Neural progenitor cell (in vitro differentiated cells): Measurements from ENCODE around the gene C2orf49. TPM values are rescaled to one million over a fixed set of nuclear protein-coding genes. Genes with fewer than 3 reads are reported as not detected.

Source experiments
- DNase-seq: peaks from one replicate; pipeline ENCODE4 v3.0.0-alpha.2; 2016; ENCODE audit warnings: low spot score
- H2AFZ ChIP-seq: fragments of 200-600 bp; sonication (generic); replicated peaks from 2 replicates; pipeline ENCODE4 v1.6.1; 2016; ENCODE audit warnings: antibody characterized with exemption
- H3F3A ChIP-seq: fragments of 200-600 bp; sonication (generic); 2 replicates; pipeline ENCODE4 v1.6.1; 2016; ENCODE audit warnings: antibody characterized with exemption, low read depth
- H3K27ac ChIP-seq: fragments of 200-600 bp; sonication (generic); 2 replicates; pipeline ENCODE4 v1.5.1; 2016; ENCODE audit warnings: mild to moderate bottlenecking
- H3K27me3 ChIP-seq: fragments of 200-600 bp; sonication (generic); 2 replicates; pipeline ENCODE4 v1.6.1; 2016; ENCODE audit warnings: mild to moderate bottlenecking, moderate library complexity
- H3K36me3 ChIP-seq: fragments of 200-600 bp; sonication (generic); 2 replicates; pipeline ENCODE4 v1.5.1; 2016
- H3K4me1 ChIP-seq: fragments of 200-600 bp; sonication (generic); 2 replicates; pipeline ENCODE4 v1.6.1; 2016; ENCODE audit warnings: mixed run types
- H3K4me2 ChIP-seq: fragments of 200-600 bp; sonication (generic); 2 replicates; pipeline ENCODE4 v1.6.1; 2016
- H3K4me3 ChIP-seq: fragments of 200-600 bp; sonication (generic); 2 replicates; pipeline ENCODE4 v1.5.1; 2016
- H3K79me2 ChIP-seq: fragments of 200-600 bp; sonication (generic); 2 replicates; pipeline ENCODE4 v1.6.1; 2016; ENCODE audit warnings: low read depth
- H3K9ac ChIP-seq: fragments of 200-600 bp; sonication (generic); 2 replicates; pipeline ENCODE4 v1.6.1; 2016
- H3K9me3 ChIP-seq: fragments of 200-600 bp; sonication (generic); 2 replicates; pipeline ENCODE4 v1.5.1; 2016; ENCODE audit warnings: low read depth
- H4K20me1 ChIP-seq: fragments of 200-600 bp; sonication (generic); 2 replicates; pipeline ENCODE4 v1.6.1; 2016; ENCODE audit warnings: low read depth
- H3K27ac Mint-ChIP-seq: 3 replicates; pipeline ENCODE4 v1.8.0; 2021; ENCODE audit warnings: mixed read lengths
- H3K27me3 Mint-ChIP-seq: 2 replicates; pipeline ENCODE4 v1.8.0; 2022; ENCODE audit warnings: low read depth, mild to moderate bottlenecking, inconsistent platforms, moderate library complexity, mixed read lengths; ENCODE audit not compliant: insufficient read depth
- H3K36me3 Mint-ChIP-seq: 3 replicates; pipeline ENCODE4 v1.8.0; 2021; ENCODE audit warnings: mixed read lengths
- H3K4me1 Mint-ChIP-seq: 3 replicates; pipeline ENCODE4 v1.8.0; 2021; ENCODE audit warnings: mixed read lengths
- H3K4me3 Mint-ChIP-seq: 3 replicates; pipeline ENCODE4 v1.8.0; 2021; ENCODE audit warnings: mild to moderate bottlenecking, moderate library complexity, mixed read lengths
- H3K9me3 Mint-ChIP-seq: 3 replicates; pipeline ENCODE4 v1.8.0; 2020; ENCODE audit warnings: mixed read lengths
- EZH2 ChIP-seq: fragments of 200-600 bp; sonication (generic); IDR thresholded peaks from 2 replicates; pipeline ENCODE4 v1.6.1; 2017; ENCODE audit warnings: antibody characterized with exemption, mild to moderate bottlenecking, moderate library complexity
- EZH2phosphoT487 ChIP-seq: fragments of 200-600 bp; sonication (generic); IDR thresholded peaks from 2 replicates; pipeline ENCODE4 v1.6.1; 2017; ENCODE audit warnings: antibody characterized with exemption
- total RNA-seq: library from RNA; depleted of rRNA; stranded (reverse); fragments of >200 nt; gene quantifications from 2 replicates; pipeline ENCODE4 v1.2.3, GENCODE V29; 2015; ENCODE audit warnings: low replicate concordance
- TF ChIP-seq, protein P1 (sequence below): fragments of 200-600 bp; sonication (generic); IDR thresholded peaks from 2 replicates; pipeline ENCODE4 v1.5.1; 2017; ENCODE audit warnings: antibody characterized with exemption, mild to moderate bottlenecking

Gene C2orf49
- total RNA-seq, 1 donor from 2014 or later, result 42.9 TPM

DNA sequence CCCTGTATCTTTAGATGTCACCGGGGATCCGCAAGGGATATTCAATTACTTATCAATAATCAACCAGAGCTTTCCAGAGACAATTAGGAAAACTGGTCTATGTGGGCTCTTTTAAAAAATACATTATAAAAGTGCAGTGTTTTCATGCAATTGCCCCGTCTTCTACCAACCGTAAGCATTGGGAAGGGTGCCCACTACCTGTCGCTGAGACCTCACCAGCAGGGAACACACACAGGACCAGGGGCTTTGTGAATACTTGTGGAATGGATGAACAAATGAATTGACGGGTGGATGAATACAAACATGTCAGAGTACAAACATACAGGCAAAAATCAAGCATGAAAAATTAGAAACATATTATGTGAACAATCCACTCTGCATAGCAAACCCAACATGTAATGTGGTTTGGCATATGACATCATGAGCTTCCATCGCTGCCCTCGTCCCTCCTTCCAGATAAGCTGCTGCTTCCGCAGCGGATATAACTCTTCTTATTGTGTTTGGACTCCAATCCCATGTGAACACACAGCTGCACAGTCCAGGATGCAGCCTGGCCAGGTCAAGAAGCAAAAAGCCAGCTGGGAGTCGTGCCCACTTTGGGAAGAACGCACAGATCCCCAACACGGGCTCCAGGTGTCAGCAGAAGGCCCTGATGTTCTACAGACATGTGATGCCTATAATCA, 56.2 kb downstream of the C2orf49 start:
- Histone ChIP-seq H3K9ac (no peak overlapping the region), H3F3A (no peaks in the 10 kb centered on the region), H2AFZ (no peak overlapping the region), H3K27me3 (peaks cover 13% of the 10 kb centered on the region), H3K4me3 (no peak overlapping the region), H3K9me3 (no peaks in the 10 kb centered on the region), H3K4me2 (no peak overlapping the region), H4K20me1 (no peaks in the 10 kb centered on the region), H3K36me3 (no peaks in the 10 kb centered on the region), H3K79me2 (peaks cover 12% of the 10 kb centered on the region), H3K4me1 (no peaks in the 10 kb centered on the region), H3K27ac (no peak overlapping the region)
- Mint-ChIP-seq H3K27ac (no peak overlapping the region), H3K4me3 (no peak overlapping the region), H3K4me1 (peaks cover 29% of the 10 kb centered on the region), H3K27me3 (peaks cover 6% of the 10 kb centered on the region), H3K36me3 (peaks cover 33% of the 10 kb centered on the region), H3K9me3 (no peaks in the 10 kb centered on the region)
- no peak for DNase-seq
- no peak for TF ChIP-seq EZH2
- TF ChIP-seq, protein P1, sequence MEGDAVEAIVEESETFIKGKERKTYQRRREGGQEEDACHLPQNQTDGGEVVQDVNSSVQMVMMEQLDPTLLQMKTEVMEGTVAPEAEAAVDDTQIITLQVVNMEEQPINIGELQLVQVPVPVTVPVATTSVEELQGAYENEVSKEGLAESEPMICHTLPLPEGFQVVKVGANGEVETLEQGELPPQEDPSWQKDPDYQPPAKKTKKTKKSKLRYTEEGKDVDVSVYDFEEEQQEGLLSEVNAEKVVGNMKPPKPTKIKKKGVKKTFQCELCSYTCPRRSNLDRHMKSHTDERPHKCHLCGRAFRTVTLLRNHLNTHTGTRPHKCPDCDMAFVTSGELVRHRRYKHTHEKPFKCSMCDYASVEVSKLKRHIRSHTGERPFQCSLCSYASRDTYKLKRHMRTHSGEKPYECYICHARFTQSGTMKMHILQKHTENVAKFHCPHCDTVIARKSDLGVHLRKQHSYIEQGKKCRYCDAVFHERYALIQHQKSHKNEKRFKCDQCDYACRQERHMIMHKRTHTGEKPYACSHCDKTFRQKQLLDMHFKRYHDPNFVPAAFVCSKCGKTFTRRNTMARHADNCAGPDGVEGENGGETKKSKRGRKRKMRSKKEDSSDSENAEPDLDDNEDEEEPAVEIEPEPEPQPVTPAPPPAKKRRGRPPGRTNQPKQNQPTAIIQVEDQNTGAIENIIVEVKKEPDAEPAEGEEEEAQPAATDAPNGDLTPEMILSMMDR, result no peak
- no peak for TF ChIP-seq EZH2phosphoT487

DNA sequence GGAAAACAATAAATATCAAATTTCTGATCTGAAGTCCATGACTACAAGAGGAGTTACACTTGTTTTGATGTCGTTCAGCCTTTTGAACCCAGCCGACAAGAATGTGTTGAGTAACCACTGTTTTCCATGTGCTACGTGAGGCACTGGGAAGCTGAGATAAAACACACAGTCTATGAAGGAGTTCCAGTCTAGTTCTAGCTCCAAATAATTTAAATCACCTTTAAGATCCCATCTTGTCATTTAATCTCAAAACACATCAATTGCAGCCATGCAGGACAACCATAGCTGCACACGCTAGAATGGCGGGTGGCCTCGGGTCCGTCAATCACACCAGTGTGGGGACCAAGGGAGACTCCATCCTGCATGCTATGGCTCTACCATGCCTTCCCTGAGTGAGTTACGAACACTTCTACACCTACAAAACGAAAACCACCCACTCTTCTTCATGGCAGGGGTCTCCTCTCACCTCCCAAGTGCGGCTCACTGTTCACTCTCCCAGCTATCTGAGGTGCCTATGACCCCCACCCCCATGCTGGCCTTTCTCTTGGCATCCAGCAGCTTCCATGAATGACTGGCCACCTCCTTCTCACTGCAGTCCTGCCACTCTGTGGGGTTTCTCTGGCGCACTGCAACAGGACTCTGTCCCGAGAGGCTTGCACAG, 57.7 kb downstream of the C2orf49 start:
- no peaks in the 10 kb centered on the region for H3K9me3 ChIP-seq
- no peak overlapping the region for H3K4me3 ChIP-seq
- no peak overlapping the region for H3K9ac ChIP-seq
- H3K27ac ChIP-seq, result no peak overlapping the region
- DNase-seq, result no peak
- H3K4me1 ChIP-seq, result no peaks in the 10 kb centered on the region
- Mint-ChIP-seq H3K36me3 (peaks cover 30% of the 10 kb centered on the region), H3K4me1 (peaks cover 29% of the 10 kb centered on the region), H3K27ac (no peak overlapping the region), H3K9me3 (peaks cover 7% of the 10 kb centered on the region), H3K4me3 (peak overlapping the region; percentile 30), H3K27me3 (peaks cover 12% of the 10 kb centered on the region)
- H3F3A ChIP-seq, result peaks cover 6% of the 10 kb centered on the region
- H3K36me3 ChIP-seq, result no peaks in the 10 kb centered on the region
- no peaks in the 10 kb centered on the region for H4K20me1 ChIP-seq
- H3K79me2 ChIP-seq, result peaks cover 12% of the 10 kb centered on the region
- H3K27me3 ChIP-seq, result peaks cover 27% of the 10 kb centered on the region
- TF ChIP-seq, protein P1, result no peak
- no peak for TF ChIP-seq EZH2
- TF ChIP-seq EZH2phosphoT487, result no peak
- H2AFZ ChIP-seq, result no peak overlapping the region
- H3K4me2 ChIP-seq, result no peak overlapping the region

DNA sequence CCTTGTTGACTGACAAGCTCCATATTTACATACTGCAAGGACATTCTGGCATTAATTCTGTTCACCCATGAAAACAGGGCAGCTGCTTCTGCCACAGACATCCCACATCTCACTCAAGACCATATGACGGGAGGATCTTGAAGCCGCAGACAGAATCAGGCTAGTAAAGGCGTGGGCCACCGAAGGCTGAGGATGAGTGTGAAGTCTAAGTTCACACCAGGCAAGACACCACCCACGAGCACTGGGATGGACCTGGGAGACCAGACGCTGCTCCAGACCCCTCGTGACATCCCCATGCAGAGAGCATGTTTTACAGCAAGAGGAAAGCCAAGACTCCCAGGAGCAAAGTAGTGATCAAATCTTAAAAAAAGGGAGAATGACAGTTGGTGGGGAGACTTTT, 58.4 kb downstream of the C2orf49 start:
- H3K79me2 ChIP-seq, result peaks cover 12% of the 10 kb centered on the region
- H3K27ac ChIP-seq, result no peak overlapping the region
- no peak overlapping the region for H3K4me2 ChIP-seq
- peaks cover 7% of the 10 kb centered on the region for H3K9me3 Mint-ChIP-seq
- H3K9ac ChIP-seq, result no peak overlapping the region
- TF ChIP-seq EZH2 (no peak), EZH2phosphoT487 (no peak)
- TF ChIP-seq, protein P1, result no peak
- no peak overlapping the region for H2AFZ ChIP-seq
- no peak overlapping the region for H3K27ac Mint-ChIP-seq
- H3K9me3 ChIP-seq, result no peaks in the 10 kb centered on the region
- no peaks in the 10 kb centered on the region for H3K36me3 ChIP-seq
- peak overlapping the region; percentile 30 for H3K4me3 Mint-ChIP-seq
- H4K20me1 ChIP-seq, result no peaks in the 10 kb centered on the region
- peaks cover 12% of the 10 kb centered on the region for H3K27me3 Mint-ChIP-seq
- peaks cover 31% of the 10 kb centered on the region for H3K27me3 ChIP-seq
- peaks cover 9% of the 10 kb centered on the region for H3F3A ChIP-seq
- peaks cover 30% of the 10 kb centered on the region for H3K36me3 Mint-ChIP-seq
- H3K4me3 ChIP-seq, result no peak overlapping the region
- no peaks in the 10 kb centered on the region for H3K4me1 ChIP-seq
- H3K4me1 Mint-ChIP-seq, result peaks cover 29% of the 10 kb centered on the region
- DNase-seq, result no peak
